HCT116 (cell line): ENCODE measurements around the gene GNAS-AS1. TPM values are rescaled to one million over a fixed set of nuclear protein-coding genes. Genes with fewer than 3 reads are reported as not detected.

Source experiments
- CBX3 ChIP-seq: IDR thresholded peaks from 2 replicates; pipeline ENCODE4 v1.6.1; 2012; ENCODE audit warnings: low read depth
- EZH2phosphoT487 ChIP-seq: fragments of 200-600 bp; IDR thresholded peaks from 2 replicates; pipeline ENCODE4 v1.6.1; 2018; ENCODE audit warnings: antibody characterized with exemption, borderline replicate concordance
- MAX ChIP-seq: IDR thresholded peaks from 2 replicates; pipeline ENCODE4 v1.6.1; 2012
- microRNA counts: library from miRNA; unstranded; fragments of <30 nt; microRNA quantifications from one replicate; lab custom pipeline; 2015
- microRNA-seq: library from miRNA; unstranded; fragments of <30 nt; microRNA quantifications from one replicate; pipeline ENCODE4, GENCODE V29; 2016; ENCODE audit warnings: borderline number of aligned reads
- total RNA-seq: library from RNA; stranded (reverse); gene quantifications from one replicate; pipeline ENCODE4 v1.2.1, GENCODE V29; 2021; ENCODE audit not compliant: unreplicated experiment

GNAS-AS1 gene
- total RNA-seq, 1 experiment from 2014 or later, result not detected

DNA sequence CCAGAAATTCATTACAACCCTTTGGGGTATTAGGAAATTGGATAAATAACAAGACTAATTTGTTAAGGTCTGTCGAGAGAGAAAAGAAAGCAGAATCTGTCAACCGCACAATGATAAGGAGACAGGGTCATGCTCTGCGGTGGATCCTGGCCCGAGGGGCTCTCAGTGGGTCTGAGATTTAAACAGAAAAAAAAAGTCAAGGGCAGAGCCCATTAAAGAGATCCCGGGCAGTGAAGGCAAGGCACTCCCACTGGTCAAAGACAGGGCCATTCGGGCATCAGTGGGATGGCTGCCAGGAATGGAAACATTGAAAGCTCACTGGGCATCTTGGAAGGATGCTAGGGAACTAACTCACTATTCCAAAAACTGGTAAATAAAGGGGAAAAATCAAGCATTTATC is 77.9 kb downstream of the GNAS-AS1 start (continued):
- TF ChIP-seq MAX, result no peak
- TF ChIP-seq CBX3, result no peak
- TF ChIP-seq EZH2phosphoT487, result no peak

MicroRNA genes within 50 kb of the gene (microRNA counts, 767-probe panel; counts per million panel counts)
- microRNA hsa-miR-296-3p (lab: Ali Mortazavi, UCI) (not detected), microRNA hsa-miR-296-5p (lab: Ali Mortazavi, UCI) (not detected), microRNA hsa-miR-298 (lab: Ali Mortazavi, UCI) (not detected)

Small RNA genes within 50 kb of the gene (microRNA-seq; reads per million reads assigned to microRNA genes)
- gene MIR298, result not detected

Other genes starting within 250 kb of the GNAS-AS1 start
- gene STX16, start 199.6 kb downstream of the GNAS-AS1 start, total RNA-seq, result 55.1 TPM
- 16.6 TPM for gene NPEPL1, start 158.1 kb downstream of the GNAS-AS1 start, total RNA-seq
- gene GNAS, start 1.8 kb upstream of the GNAS-AS1 start, total RNA-seq, result 699 TPM
- gene NELFCD, start 130.4 kb upstream of the GNAS-AS1 start, total RNA-seq, result 88.2 TPM
- gene CTSZ, start 156.4 kb upstream of the GNAS-AS1 start, total RNA-seq, result 100 TPM
- not detected for gene TUBB1, start 168.5 kb upstream of the GNAS-AS1 start, total RNA-seq
- 72.8 TPM for gene ATP5F1E, start 181.4 kb upstream of the GNAS-AS1 start, total RNA-seq
- 129 TPM for gene PRELID3B, start 191.9 kb upstream of the GNAS-AS1 start, total RNA-seq